CD4-positive, alpha-beta T cell treated with Interferon alpha-2 for 1 hour (primary cell): ENCODE results near the gene ANXA10.
"Not testable (repeated sequence)": the region's sequence is repeated elsewhere in the genome, so short reads cannot be mapped to it uniquely, and the experiment has no call there.

Source experiments
- DNase-seq, 2 donors: peaks; one replicate each; pipeline ENCODE4 v3.0.0-alpha.2; 2020 to 2022

Gene ANXA10

DNA sequence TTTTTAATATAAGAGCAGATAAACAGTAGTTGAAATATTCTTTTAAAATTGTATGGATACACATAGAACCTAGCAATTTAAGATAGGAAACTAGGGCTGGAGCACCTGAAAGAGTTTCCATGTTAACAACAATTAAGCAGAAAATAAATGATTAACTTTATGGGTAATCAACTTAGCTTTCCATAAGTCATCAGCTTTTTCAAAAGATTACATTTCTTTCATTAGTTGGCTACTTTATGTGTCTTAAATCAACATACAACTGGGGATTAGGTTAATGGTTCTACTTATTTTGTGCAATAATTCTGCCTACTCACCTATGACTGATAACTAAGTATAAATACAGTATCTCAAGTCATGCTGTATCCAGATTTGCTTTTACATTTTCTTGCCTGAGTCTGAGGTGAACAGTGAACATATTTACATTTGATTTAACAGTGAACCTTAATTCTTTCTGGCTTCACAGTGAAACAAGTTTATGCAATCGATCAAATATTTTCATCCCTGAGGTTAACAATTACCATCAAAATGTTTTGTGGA, at the start of gene ANXA10:
ANXA10 (plus strand) TSS at position 362 of the 537 bp plus-strand sequence; CDS start at position 526, 164 bp downstream.
- DNase-seq: no peak

DNA sequence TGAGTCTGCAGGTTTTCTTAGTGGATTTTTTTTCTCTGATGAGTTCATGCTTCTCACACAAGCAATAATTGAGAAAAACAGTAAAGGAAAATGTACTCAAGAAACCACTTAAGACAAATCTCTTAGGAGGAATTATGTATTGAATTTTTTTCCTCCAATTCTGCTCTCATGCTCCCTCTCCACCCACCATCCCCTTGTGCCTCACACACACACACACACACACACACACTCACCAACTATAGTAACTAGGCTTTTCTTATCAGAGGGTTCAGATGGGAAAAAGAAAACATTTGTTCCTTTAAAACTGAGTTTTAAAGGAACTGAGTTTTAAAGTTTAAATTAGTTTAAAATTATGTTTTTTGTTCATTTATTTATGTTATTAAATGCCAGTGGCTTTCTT, 47.0 kb upstream of the ANXA10 start:
- no peak for DNase-seq

DNA sequence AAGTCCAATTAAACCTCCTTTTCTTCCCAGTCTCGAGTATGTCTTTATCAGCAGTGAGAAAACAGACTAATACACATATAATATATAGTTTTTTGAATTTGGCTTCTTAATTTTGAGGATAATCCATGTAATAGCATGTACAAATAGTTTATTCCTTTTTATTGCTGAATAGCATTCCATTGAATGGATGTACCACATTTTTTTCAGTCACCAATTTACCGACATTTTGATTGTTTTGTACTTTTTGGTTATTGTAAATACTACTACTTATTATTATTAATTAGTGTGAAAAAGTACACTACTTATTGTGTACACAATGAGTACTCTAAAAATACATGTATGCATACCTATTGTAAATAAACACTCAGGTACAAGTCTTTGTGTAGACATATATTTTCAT, 42.3 kb upstream of the ANXA10 start:
- no peak for DNase-seq

DNA sequence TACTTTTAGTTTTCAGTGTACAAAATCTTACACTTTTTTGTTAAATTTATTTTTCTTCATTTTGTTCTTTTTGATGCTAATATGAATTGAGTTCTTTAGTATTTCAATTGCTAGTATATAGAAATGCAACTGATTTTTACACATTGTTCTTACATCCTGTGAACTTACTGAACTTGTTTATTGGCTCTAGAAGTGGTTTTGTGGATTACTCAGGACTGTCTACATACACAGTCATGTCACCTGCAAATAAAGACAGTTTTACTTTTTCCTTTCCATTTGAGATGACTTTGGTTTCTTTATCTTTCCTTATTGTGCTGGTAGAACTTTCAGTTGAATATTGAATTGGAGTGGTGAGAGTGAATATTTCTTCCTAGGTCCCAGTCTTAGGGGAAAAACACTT, 40.8 kb upstream of the ANXA10 start:
- no peak for DNase-seq

- DNase-seq: no peak
Observed at GRCh38 chr4:168057412-168057811, 34.9 kb upstream of the ANXA10 start.

- no peak for DNase-seq
Observed at GRCh38 chr4:168059251-168059650, 33.1 kb upstream of the ANXA10 start.

- no peak for DNase-seq
Observed at GRCh38 chr4:168063031-168063430, 29.3 kb upstream of the ANXA10 start.

- DNase-seq: no peak
Observed at GRCh38 chr4:168070903-168071302, 21.4 kb upstream of the ANXA10 start.

- DNase-seq: no peak
Observed at GRCh38 chr4:168071304-168071703, 21.0 kb upstream of the ANXA10 start.

DNA sequence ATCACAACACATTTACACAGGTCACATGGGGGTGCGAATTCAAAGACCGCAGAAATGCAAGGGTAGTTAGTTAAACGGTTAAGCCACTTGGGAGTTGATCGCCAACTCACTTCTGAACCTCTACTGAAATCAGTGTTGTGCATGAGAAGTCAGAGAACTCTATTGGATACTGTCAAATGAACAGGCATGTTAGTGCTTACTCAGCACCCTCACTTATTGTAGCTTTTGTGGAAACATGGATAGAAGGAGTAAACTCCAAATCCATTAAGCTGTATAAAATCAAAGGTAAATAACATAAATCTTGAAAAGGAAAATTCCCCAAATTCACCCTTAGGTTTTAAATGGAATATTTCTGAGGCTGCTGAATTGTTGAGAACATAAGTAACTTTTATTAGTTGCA, 17.5 kb upstream of the ANXA10 start:
- DNase-seq: no peak

- peak; percentile 2 to 24 for DNase-seq
Observed at GRCh38 chr4:168076989-168077725, 15.2 kb upstream of the ANXA10 start.

GRCh38 chr4:168077726-168078239, 14.6 kb upstream of the ANXA10 start:
- no peak for DNase-seq

DNA sequence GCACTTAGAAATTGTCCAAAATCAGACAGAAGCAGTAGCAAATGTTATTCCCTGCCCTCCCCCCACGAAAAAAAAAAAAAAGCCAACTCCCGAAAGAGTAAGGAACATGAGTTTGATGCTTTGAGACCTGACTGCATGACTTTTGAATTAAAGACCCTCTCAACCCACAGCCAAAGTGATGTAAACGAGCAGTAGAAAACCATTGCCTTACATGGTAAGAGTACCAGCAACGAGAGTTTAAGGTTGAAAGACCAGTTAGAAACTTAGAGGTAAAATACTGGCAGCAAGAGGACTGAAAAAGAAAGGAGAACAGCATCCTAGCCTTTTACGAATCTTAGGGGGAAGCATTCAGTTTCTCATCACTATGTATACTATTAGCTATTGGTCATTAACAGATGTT, 10.0 kb upstream of the ANXA10 start:
- DNase-seq: no peak

- DNase-seq: no peak
Observed at GRCh38 chr4:168095776-168096406, 3.6 kb downstream of the ANXA10 start.

- DNase-seq: no peak
Observed at GRCh38 chr4:168096407-168096784, 4.1 kb downstream of the ANXA10 start.

DNA sequence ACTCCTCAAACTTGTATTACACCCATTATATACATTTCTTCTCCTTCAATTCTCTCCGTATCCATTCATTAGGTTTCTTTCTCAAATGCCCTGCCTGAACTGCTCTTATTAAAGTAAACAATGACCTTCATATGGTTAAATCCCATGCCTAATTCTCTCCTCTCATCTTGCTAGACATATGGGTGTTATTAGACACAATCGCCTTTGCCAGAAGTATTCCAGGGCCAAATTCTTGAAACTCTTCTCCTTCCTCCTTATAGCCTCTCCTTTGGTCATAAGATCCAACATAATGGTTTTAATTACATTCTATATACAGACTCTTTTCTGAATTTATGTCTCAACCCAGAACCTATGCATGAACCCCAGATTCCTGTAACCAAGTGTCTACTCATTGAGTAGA, 4.8 kb downstream of the ANXA10 start:
- no peak for DNase-seq

DNA sequence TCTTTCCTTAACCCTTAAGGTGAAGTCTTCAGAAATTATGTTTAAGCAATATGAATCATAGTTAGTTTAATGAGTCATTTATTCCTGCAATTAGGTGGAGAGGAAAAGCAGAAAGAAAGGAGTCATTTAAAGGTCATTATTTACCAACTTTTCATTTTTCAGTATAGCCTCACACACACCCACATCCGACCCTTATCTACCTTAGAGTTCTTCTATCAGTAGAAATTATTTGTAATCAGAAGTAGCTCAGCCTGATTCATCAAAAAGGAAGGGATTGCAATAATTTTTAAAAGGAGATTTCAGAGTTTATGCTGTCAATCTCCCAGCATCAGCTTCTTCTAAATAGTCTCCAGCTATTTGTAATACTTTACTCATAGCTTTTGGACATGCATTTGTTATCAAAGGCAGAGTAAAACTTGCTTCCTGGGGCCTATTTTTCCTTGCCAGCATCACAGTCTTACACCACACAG, 5.9 kb downstream of the ANXA10 start:
- DNase-seq: no peak

DNA sequence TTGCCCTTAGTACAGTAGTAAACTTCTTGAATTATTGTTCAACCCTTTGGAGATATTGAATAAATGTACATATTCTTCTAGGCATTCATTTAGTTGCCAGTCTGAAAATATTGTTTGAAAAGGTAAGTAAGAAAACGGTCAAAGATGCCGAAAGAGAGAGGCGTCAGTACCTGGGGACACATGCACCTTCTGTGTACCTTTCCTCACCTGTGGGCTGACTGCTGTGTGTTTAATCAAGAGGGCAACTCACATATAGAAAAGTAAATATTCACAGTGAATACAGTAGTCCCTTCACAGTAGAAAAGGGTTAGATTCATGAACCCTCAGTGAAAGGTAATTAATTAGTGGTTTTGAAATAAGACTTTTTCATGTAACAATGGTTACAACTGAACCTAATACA, 6.9 kb downstream of the ANXA10 start:
- DNase-seq: no peak

DNA sequence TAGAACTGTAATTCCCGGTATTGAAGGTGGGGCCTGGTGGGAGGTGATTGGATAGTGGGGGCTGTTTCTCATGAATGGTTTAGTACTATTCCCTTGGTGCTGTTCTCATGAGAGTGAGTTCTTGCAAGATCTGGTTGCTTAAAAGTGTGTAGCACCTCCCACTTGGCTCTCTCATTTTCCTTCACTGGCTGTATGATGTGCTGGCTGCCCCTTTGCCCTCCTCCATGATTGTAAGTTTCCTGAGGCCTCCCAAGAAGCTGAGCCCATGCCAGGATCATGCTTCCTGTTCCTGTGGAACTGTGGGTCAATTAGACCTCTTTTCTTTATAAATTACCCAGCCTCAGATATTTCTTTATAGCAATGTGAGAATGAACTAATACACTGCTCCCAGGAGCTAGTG, 8.7 kb downstream of the ANXA10 start:
- DNase-seq: no peak

GRCh38 chr4:168102403-168102802, 10.1 kb downstream of the ANXA10 start:
- no peak for DNase-seq

- DNase-seq: no peak
Observed at GRCh38 chr4:168109527-168109926, 17.2 kb downstream of the ANXA10 start.

- DNase-seq: not testable (repeated sequence)
Observed at GRCh38 chr4:168113059-168113458, 20.7 kb downstream of the ANXA10 start.

DNA sequence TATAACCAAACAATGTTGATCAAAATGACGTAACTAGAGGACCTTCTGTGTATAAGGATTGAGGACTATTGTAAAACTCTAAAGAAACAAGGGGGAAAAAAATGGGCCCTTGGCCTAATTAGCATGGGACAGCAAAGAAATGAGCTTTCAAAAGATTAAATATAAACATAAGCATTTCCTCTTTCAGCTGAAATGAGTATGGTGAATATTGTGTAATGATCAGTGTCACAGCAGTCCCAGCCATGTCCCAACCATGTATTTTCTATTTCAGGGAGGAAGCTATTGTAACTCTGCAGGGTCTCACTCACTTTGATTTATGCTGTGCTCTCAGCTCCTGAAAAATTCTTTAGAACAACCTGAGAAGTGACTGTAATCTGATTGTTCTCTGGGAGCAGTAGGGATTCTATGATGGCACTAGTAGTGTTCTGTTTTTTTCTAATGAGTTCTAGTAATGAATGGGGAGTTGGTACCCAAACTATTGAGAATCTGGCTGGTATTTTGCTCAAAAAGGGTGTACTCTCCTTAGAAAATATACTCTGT, 25.8 kb downstream of the ANXA10 start:
- no peak for DNase-seq

DNA sequence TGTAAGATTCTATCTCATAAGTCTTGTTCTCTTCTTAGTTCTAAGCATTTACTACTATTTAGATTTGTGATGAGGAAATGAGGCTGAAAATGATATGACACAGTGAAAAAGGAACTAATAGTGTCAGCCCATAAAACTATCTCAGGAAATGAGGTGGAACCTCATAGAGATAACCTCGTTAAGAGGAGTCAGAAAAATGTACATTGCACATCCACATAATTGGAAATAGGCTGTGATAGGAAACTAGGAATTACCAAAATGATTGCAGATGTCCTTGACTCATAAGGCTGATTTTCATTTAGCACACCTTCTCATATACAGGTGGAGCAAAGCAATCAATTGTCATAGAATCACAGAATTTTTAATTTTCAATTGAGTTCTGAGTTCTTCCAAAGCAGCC, 26.8 kb downstream of the ANXA10 start:
- no peak for DNase-seq
